NK-92 (cell line): ENCODE measurements around the gene CABLES2.

Experiments
- DNase-seq: peaks from one replicate; lab custom pipeline; 2025; ENCODE audit not compliant: unreplicated experiment; lab: John Stamatoyannopoulos, UW

Gene CABLES2

DNA sequence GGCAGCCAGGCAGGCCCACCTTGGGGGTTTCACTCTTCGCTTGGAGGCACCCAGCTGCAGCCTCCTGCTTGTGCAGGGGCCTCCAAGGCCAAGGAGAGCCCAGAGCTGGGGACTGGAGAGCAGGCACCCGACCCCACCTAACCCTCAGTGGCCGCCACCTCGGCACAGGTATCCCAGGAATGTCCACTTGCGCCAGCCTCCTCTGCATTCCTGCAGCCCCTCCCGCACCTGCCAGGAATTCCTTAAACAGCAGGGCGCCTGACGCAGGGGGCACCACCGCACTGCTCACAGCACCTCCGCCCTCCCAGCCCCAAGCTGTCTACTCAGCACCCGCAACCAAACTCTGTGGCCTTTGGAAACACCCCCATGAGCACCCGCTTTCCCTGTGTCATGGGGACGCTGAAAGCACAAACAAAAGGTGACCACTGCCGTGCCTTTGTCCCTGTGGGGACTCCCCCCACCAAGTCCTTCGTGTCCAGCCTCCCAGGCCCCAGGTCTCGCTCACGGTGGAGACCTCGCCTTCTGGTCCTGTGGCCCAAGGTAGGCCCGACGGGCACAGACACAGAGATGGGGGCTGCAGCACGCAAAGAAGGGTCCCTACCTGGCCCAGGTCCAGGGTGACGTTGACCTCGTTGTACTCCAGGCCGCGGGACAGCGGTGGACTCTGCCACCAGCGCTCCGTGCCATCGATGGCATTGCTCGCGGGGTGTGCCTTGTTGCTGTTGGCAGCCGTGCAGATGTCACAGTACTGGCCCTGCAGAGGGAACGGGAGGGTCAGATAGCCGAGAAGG lies 45.1 kb downstream of the CABLES2 start:
- no peak for DNase-seq

DNA sequence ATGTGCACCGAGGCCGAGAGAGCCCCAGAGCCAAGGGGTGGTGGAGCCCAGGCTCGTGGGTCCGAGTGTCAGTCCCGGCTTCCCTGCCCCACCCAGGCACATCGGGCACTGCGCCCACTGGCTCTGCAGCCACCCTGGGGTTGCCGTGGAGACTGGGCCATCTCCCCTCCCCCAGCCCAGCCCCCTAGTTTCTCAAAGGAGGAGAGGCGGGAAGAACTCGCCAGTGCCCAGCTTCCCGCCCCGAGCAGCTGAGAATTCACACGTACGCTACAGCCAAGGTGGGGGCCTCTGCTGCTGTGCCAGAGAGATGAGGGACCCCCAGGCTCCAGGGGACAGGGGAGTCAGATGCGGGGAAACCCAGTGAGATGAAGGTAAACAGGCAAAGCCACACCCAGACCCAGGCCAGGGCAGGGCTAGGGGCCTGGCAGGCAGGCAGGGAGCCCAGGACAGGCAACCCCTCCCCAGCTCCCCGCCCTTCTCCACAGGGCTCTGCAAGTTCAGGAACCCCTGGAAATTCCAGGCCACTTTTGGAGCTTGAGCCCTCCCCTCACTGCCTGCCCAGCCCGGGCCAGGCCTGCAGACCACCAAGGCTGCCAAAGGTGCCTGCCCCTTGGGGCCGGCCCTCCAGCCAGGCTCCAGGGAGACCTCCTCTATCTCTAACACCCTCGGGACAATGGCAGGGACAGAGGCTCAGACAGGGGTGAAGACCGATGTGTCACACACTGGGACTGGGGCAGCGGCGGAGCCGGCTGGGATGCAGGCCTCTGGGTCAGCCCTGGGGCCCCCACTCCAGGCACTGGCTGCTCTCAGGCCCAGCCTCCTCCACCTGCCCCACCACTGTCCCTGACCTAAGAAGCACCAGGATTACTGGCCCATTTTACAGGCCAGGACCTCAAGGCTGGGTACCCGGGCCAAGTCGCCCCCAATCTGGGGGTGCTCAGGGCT lies 46.0 kb downstream of the CABLES2 start:
- no peak for DNase-seq

- DNase-seq: no peak
Observed at GRCh38 chr20:62359491-62360121, 47.5 kb downstream of the CABLES2 start.

GRCh38 chr20:62359043-62359490 lies 48.0 kb downstream of the CABLES2 start:
- DNase-seq: no peak

DNA sequence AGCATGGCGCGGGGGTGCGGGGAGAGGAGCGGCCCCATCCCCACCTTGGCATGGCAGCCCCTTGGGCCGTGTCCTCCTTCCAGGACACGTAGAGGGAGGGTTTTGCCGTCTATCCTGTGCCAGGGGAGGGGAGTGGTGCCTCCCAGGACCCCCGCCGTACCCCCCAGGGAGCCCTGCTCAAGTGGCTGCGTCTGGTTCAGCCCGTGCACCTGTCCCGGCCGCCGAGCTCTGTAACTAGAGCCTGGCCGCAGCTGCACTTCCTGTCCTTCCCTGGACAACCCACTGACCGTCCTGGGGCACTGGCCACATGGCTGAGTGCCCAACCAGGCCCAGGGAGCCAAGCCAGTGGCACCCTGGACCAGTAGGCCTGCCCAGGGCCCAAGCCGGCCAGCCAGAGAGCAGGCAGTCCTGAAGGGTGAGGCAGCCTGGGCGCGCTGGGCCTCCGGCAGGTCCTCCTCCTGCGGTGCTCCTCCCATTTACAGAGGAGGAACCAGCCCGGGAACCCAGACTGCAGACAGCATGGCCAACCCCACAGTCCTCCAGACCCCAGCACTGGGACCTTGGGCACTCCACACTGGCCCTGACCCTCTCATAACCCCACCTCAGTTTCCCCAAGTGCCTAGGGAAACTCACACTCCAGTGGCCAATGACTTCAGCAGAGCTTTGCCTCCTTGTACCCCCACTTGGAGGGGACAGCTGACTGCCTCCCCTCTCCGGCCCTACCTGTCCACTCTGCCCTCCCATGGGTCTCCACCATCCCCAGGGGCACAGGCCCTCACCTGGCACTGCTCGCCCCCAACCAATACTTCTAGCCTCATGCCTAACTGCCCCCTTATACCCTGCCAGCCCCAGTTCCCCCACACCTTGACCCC lies 48.7 kb downstream of the CABLES2 start:
- DNase-seq: no peak

- DNase-seq: no peak
Observed at GRCh38 chr20:62357681-62358080, 49.4 kb downstream of the CABLES2 start.

- DNase-seq: no peak
Observed at GRCh38 chr20:62357187-62357667, 49.9 kb downstream of the CABLES2 start.

DNA sequence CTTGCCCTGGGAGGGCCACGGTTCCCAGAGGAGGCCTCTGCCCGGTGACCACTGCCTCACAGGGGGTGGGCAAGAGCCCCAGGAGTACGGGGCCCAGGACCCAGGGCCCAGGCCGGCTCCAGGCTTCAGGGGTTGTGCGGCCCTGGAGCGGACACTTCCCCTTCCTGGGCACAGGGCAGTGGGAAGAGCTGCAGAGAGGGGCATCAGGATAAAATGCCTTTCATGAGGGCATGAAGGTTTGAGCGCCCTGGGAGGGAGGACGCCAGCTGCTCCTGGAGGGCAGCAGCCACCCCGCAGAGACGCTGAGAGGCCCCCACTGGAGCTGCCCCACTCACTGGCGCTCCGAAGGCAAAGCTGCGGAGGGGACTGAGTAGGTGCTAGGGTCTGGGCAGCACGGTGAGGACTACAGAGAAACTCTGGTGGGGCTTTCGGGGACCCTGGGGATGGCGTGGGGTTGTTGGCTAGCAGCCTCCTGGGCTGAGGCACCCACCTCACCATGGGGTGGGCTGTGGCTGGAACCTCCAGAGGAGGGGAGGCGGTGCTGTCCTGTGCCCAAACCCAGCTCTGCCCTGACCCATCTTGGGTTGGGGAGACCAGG lies 50.4 kb downstream of the CABLES2 start:
- no peak for DNase-seq

GRCh38 chr20:62355878-62356588 lies 51.1 kb downstream of the CABLES2 start:
- no peak for DNase-seq

GRCh38 chr20:62355516-62355877 lies 51.6 kb downstream of the CABLES2 start:
- DNase-seq: no peak

DNA sequence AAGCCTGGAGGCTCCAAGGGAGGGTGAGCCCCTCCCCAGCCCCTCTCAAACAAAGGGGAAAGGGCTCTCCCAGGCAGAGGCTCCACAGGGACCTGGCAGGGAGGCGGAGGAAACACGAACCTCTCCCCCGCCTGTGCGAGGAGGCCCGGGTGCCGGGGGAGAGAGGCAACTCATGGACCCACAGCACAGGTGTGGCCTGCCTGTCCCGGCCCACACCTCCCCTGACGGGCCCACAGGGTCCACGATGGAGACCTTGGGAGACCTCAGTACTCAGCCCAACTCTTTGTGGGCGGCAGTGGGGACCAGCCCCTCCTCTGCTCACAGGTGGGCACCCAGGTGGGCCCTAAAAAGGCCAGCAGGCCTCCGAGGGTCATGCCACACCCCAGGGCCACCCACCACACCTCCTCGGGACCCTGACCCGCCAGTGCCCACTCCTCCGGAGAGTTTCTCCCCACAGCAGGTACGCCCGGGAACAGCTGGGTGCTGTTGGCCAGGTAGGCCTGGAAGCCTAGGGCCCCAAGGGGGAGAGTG lies 52.2 kb downstream of the CABLES2 start:
- no peak for DNase-seq

- no peak for DNase-seq
Observed at GRCh38 chr20:62354031-62354808, 52.9 kb downstream of the CABLES2 start.

GRCh38 chr20:62353289-62354030 lies 53.6 kb downstream of the CABLES2 start:
- no peak for DNase-seq

- no peak for DNase-seq
Observed at GRCh38 chr20:62352402-62353288, 54.4 kb downstream of the CABLES2 start.

- no peak for DNase-seq
Observed at GRCh38 chr20:62351469-62352401, 55.4 kb downstream of the CABLES2 start.
